ENCODE data around the gene TMEM165.
A peak's percentile ranks its signal among the peaks of the same experiment; 100 is the strongest.

DNA sequence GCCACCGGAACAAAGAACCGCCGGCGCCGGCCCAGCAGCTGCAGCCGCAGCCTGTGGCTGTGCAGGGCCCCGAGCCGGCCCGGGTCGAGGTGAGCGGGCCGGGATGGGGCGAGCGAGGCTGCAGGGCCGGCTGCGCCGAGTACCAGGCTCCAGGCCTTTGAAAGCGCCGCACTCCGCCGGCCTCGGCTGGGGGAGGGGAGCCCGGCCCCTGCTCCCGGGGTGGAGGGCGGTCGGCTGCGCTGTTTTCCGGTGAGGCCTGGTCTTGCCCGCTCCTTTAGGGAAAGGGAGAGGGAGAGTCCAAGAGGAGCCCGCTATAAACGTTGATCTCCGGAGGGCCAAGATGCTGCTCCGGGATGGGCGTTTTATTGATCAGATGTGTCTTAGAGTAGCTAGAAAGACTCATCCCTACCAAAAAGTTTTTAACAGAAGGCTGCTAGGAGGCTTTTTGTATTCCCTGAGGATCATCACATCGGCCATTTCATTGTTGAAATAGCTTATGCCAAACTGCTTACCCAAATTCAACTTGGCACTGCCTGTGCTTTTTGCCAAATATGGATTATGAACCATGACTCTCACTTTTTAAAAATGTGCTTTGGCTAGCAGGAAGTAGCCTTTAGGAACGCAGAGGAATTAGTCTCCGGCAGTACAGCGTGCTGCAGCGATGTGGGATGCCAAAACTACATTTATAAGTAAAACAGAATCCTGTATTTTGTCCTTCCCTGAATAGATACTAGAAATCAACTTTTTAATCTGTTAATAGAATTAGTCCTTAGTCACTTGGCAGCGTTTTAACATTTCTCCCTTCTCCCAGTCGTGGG lies 760 bp downstream of the TMEM165 start:
- no peak for TF ChIP-seq NRF1 (conservative IDR thresholded peaks at IDR 0.05; ENCODE audit: low read depth, low read length)
- TF ChIP-seq, protein P1, sequence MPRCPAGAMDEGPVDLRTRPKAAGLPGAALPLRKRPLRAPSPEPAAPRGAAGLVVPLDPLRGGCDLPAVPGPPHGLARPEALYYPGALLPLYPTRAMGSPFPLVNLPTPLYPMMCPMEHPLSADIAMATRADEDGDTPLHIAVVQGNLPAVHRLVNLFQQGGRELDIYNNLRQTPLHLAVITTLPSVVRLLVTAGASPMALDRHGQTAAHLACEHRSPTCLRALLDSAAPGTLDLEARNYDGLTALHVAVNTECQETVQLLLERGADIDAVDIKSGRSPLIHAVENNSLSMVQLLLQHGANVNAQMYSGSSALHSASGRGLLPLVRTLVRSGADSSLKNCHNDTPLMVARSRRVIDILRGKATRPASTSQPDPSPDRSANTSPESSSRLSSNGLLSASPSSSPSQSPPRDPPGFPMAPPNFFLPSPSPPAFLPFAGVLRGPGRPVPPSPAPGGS (IDR thresholded peaks at IDR 0.05; ENCODE audit: borderline replicate concordance, insufficient read depth, low read depth, low read length, poor library complexity, severe bottlenecking) = no peak
- no peak for TF ChIP-seq SP1 (IDR thresholded peaks at IDR 0.05; ENCODE audit: low read depth, low read length)
- TF ChIP-seq, protein P2, sequence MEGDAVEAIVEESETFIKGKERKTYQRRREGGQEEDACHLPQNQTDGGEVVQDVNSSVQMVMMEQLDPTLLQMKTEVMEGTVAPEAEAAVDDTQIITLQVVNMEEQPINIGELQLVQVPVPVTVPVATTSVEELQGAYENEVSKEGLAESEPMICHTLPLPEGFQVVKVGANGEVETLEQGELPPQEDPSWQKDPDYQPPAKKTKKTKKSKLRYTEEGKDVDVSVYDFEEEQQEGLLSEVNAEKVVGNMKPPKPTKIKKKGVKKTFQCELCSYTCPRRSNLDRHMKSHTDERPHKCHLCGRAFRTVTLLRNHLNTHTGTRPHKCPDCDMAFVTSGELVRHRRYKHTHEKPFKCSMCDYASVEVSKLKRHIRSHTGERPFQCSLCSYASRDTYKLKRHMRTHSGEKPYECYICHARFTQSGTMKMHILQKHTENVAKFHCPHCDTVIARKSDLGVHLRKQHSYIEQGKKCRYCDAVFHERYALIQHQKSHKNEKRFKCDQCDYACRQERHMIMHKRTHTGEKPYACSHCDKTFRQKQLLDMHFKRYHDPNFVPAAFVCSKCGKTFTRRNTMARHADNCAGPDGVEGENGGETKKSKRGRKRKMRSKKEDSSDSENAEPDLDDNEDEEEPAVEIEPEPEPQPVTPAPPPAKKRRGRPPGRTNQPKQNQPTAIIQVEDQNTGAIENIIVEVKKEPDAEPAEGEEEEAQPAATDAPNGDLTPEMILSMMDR (IDR thresholded peaks at IDR 0.05 in 2 of 3, conservative IDR thresholded peaks at IDR 0.05 in 1 of 3; ENCODE audit: control insufficient read depth in 2 of 3, extremely low read depth in 1 of 3, insufficient read depth in 1 of 3, low read depth in 3 of 3, low read length in 3 of 3) = no peak
- TF ChIP-seq, protein P3, sequence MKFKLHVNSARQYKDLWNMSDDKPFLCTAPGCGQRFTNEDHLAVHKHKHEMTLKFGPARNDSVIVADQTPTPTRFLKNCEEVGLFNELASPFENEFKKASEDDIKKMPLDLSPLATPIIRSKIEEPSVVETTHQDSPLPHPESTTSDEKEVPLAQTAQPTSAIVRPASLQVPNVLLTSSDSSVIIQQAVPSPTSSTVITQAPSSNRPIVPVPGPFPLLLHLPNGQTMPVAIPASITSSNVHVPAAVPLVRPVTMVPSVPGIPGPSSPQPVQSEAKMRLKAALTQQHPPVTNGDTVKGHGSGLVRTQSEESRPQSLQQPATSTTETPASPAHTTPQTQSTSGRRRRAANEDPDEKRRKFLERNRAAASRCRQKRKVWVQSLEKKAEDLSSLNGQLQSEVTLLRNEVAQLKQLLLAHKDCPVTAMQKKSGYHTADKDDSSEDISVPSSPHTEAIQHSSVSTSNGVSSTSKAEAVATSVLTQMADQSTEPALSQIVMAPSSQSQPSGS (IDR thresholded peaks at IDR 0.05; ENCODE audit: low read length) = no peak
- no peak for TF ChIP-seq FOXK2 (IDR thresholded peaks at IDR 0.05)
- TF ChIP-seq POLR2A (IDR thresholded peaks at IDR 0.05; ENCODE audit: low read depth, low read length) = no peak
- TF ChIP-seq NR2F1 (conservative IDR thresholded peaks at IDR 0.05) = 0 out of 2 replicates have a peak, but pooled peaks have one; percentile 5
